ENCODE results near the gene PKDREJ. TPM values are rescaled to one million over a fixed set of nuclear protein-coding genes. Genes with fewer than 3 reads are reported as not detected.

The PKDREJ gene
- total and polyA plus RNA-seq, 9 donors = under 0.01 to 0.17 (median 0.12) TPM; not detected in 1

DNA sequence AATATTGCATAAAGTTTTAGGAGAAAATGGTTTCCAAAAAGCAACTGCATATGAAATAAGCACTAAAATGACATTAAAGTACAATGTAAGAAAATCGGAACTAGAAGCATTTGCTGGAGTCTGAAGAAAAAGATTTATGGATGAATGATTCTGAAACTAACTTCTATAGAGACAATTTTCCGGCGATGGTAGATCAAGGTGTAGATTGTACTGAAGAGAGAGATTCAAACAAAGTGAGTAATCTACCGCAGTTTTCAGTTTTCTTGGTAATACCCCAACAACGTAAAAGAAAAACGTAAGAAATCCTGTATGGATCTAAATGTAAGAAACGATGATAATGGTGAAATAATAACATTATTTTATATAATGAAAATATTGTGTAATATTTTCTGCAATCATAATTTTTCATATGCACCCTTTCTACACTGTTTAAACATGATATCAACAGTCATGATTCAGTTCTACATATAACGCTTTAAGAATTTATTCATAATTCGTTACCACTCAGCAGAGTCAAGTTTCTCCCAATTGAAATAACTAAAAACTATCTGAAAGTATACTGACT is 11.2 kb downstream of the PKDREJ start:
- DNase-seq = no peak
- Histone ChIP-seq H3K9me3 (no peaks in the 10 kb centered on the region), H3K27ac (no peak overlapping the region), H3K4me3 (no peak overlapping the region), H3K4me1 (ENCODE audit: insufficient read depth) (peaks cover 6% of the 10 kb centered on the region), H3K36me3 (no peaks in the 10 kb centered on the region), H3K27me3 (no peaks in the 10 kb centered on the region)
- intact Hi-C loops (cut with DNase I) = no loop called here
- TF ChIP-seq, protein P1, sequence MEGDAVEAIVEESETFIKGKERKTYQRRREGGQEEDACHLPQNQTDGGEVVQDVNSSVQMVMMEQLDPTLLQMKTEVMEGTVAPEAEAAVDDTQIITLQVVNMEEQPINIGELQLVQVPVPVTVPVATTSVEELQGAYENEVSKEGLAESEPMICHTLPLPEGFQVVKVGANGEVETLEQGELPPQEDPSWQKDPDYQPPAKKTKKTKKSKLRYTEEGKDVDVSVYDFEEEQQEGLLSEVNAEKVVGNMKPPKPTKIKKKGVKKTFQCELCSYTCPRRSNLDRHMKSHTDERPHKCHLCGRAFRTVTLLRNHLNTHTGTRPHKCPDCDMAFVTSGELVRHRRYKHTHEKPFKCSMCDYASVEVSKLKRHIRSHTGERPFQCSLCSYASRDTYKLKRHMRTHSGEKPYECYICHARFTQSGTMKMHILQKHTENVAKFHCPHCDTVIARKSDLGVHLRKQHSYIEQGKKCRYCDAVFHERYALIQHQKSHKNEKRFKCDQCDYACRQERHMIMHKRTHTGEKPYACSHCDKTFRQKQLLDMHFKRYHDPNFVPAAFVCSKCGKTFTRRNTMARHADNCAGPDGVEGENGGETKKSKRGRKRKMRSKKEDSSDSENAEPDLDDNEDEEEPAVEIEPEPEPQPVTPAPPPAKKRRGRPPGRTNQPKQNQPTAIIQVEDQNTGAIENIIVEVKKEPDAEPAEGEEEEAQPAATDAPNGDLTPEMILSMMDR (IDR thresholded peaks at IDR 0.05) = no peak
- no peak for TF ChIP-seq POLR2A (IDR thresholded peaks at IDR 0.05)
- no peak for TF ChIP-seq EP300 (IDR thresholded peaks at IDR 0.05)
- 91 to 94% (median 92%) methylated on average over 9 of the region's 9 CpGs for whole genome bisulfite sequencing, 3 donors

DNA sequence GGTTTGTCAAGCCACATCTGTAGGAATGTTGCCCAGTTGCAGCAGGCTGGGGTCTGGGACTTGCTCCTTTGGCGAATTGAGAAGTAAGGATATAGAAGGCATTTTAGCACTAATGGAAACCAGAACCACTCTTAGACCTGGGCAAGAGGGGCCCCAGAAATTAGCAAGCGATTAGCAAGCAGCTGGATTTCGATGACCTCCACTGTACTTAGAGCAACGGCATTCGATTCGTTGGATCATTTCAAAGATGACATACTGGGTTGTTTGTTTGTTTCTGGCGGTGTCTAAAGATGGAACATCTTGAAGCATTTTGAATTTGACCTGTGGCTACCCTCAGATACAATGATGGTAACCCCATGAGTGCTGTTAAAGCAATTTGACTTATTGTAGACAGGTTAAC is 11.9 kb downstream of the PKDREJ start:
- Histone ChIP-seq H3K27me3 (no peaks in the 10 kb centered on the region), H3K27ac (no peak overlapping the region), H3K9me3 (no peaks in the 10 kb centered on the region), H3K36me3 (no peaks in the 10 kb centered on the region), H3K4me3 (peak overlapping the region; percentile 69), H3K4me1 (ENCODE audit: insufficient read depth) (peaks cover 6% of the 10 kb centered on the region)
- intact Hi-C loops (cut with DNase I) = no loop called here
- TF ChIP-seq POLR2A (IDR thresholded peaks at IDR 0.05) (no peak), EP300 (IDR thresholded peaks at IDR 0.05) (no peak)
- TF ChIP-seq, protein P1 (IDR thresholded peaks at IDR 0.05) = no peak
- 84 to 87% (median 85%) methylated on average over 7 of the region's 7 CpGs for WGBS, 3 donors
- DNase-seq = no peak

DNA sequence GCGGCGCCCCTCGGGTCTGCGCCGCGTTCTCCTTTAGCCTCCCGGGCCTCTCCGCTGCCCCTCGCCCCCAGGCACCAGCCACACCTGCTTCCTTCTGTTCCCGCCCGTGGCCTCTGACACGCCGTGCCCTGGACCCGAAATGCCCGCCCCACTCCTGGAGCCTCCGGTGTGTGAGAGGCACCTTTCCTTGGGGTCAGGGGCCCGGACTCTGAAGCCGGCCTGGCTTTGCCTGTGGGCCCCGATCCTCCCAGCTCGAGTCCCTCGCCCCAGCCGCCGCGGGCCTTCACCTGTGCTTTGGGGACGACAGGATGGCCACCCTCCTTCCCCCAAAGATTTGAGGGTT is 12.4 kb downstream of the PKDREJ start:
- Histone ChIP-seq H3K4me3 (peak overlapping the region; percentile 69), H3K36me3 (no peaks in the 10 kb centered on the region), H3K27ac (peak overlapping the region in 1 of 2 donors; percentile 64), H3K27me3 (no peaks in the 10 kb centered on the region), H3K9me3 (no peaks in the 10 kb centered on the region), H3K4me1 (ENCODE audit: insufficient read depth) (peaks cover 6% of the 10 kb centered on the region)
- intact Hi-C loops (cut with DNase I) = no loop called here
- 7 to 11% (median 8%) methylated on average over 20 to 25 of the region's 25 CpGs for WGBS, 3 donors
- no peak for DNase-seq
- no peak for TF ChIP-seq POLR2A (IDR thresholded peaks at IDR 0.05)
- TF ChIP-seq EP300 (IDR thresholded peaks at IDR 0.05) = no peak
- TF ChIP-seq, protein P1 (IDR thresholded peaks at IDR 0.05) = no peak

DNA sequence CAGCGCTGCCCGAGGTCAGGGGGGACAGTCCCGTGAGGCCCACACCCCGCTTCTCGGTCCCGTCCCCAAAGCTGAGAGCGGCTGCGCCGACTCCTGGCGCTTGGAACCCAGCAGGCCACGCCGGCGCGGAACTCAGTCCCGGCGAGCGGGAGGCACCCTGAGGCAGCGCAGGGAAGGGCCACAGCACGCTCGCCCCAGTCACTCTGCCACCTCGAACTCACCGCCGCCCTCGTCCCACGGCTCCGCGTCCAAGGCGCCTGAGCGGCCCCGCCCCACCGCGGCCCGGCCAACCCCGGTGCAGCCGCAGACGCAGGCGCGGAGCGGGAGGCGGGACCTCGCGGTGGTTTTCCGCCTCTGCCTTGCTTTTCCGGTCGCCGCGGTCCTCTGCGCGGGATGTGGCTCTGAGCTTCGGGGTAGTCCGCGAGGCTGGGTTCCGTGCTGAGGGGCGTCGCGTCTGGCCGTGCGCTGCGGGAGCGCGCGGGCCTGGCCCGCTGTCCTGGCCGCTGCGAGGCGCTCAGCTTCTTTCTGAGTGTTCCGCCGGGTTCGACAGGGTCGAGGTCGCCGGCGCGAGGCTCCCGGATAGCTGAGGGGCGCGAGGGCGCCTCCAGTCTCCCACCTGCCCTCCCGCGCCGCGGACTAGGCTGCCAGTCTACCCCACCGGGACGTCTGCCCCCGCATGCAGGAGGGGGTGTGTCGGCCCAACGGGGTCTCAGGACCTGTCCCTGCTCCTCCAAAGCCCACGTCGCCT is 12.9 kb downstream of the PKDREJ start, which contains the start of gene CDPF1:
Gene CDPF1 (minus strand): TSS at position 259 of the 748 bp plus-strand sequence. CDS start 2,009 bp downstream, outside the sequence.
- peak; percentile 64 for TF ChIP-seq POLR2A (IDR thresholded peaks at IDR 0.05)
- TF ChIP-seq, protein P1 (IDR thresholded peaks at IDR 0.05) = no peak
- no peak for TF ChIP-seq EP300 (IDR thresholded peaks at IDR 0.05)
- 0 to 1% (median 0%) methylated on average over 56 to 89 of the region's 89 CpGs for WGBS, 3 donors
- peaks cover 10% of the 10 kb centered on the region for H3K4me1 ChIP-seq (ENCODE audit: insufficient read depth)
- no peaks in the 10 kb centered on the region for H3K9me3 ChIP-seq
- H3K27me3 ChIP-seq = no peaks in the 10 kb centered on the region
- DNase-seq = peak; percentile 86 to 90 (median 87)
- H3K4me3 ChIP-seq = peak within 1 kb of the TSS; percentile 69
- peak within 1 kb of the TSS in 1 of 2 donors; percentile 64 for H3K27ac ChIP-seq
- H3K36me3 ChIP-seq = no peaks in the 10 kb centered on the region
- intact Hi-C loops (cut with DNase I) = no loop called here

Data from ovary (tissue), 9 donors.